ENCODE results near the gene TOM1L2. TPM values are rescaled to one million over a fixed set of nuclear protein-coding genes. Genes with fewer than 3 reads are reported as not detected.
A peak's percentile ranks its signal among the peaks of the same experiment; 100 is the strongest.
"Not testable (repeated sequence)": the region's sequence is repeated elsewhere in the genome, so short reads cannot be mapped to it uniquely, and the experiment has no call there.

TOM1L2 gene
- total and polyA plus RNA-seq, 9 donors = 18.5 to 40.1 (median 30.2) TPM

DNA sequence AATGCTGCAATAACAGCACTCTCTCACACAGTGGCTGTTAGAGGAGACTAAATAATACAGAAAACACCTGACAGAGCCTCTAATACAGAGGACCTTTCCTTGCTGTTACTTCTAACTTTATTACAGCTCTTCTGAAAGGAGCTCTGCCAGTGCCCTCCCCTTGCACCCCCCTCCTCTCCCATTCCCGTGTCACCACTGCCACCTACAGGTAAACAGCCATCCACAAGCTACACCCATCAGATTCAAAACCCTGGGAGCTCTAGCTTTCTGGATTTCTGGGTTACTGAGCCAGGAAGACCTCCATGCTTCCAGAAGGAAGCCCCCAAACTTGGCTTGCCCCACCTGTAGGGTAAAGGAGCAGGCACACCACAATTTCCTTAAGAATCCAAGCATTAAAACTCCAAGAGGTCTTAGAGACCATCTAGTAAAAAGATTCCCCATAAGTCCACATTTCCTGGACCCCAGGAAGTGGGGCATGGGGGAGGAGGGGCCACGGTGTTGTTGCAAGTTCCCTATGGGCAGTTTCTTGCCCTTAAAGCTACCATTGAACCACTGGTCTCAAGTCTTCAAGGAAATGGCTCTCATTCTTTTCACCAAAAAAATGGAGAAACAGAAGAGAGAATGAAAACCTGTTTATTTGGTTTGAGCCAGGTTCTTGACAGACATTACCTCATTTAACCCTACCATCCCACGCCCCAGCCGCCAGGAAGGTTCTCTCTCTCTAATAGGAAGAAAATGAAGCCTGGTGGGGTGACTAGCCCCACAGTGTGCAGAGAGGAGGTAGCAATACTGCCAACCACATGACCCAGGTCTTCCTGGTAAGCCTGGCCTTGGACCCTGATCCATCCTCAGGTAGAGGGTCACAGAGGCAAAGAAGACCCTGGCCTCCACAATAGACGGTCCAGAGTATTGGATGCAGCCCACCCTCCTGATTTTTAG is 52.8 kb downstream of the TOM1L2 start:
- DNase-seq = peak; percentile 88
- no peak overlapping the region for H3K27ac ChIP-seq (ENCODE audit: low read length)
- H3K4me3 ChIP-seq (ENCODE audit: low read length) = no peak overlapping the region
- WGBS (ENCODE audit: insufficient coverage) = 0% methylated on average over 1 of the region's 5 CpGs
- no peaks in the 10 kb centered on the region for H3K36me3 ChIP-seq (ENCODE audit: control insufficient read depth, insufficient read depth, low read length)
- H3K27me3 ChIP-seq (ENCODE audit: control insufficient read depth, insufficient read depth, low read length) = no peaks in the 10 kb centered on the region
- peaks cover 30% of the 10 kb centered on the region for H3K4me1 ChIP-seq (ENCODE audit: control insufficient read depth, insufficient read depth, low read length)
- no peaks in the 10 kb centered on the region for H3K9me3 ChIP-seq (replicated peaks; ENCODE audit: control insufficient read depth, low read depth, low read length)

DNA sequence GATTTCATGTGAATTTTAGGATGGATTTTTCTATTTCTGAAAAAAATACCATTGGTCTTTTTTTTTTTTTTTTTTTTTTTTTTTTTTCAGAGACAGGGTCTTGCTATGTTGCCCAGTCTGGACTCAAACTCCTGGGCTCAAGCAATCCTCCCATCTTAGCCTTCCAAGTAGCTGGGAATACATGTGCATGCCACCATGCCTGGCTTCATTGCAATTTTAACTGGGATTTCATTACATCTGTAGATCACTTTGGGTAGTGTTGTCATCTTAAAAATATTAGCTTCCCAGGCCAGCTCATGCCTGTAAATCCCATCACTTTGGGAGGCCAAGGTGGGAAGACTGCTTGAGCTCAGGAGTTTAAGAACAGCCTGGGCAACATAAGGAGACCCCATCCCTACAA is 54.8 kb downstream of the TOM1L2 start:
- Histone ChIP-seq H3K36me3 (ENCODE audit: control insufficient read depth, insufficient read depth, low read length) (no peaks in the 10 kb centered on the region), H3K27ac (ENCODE audit: low read length) (no peak overlapping the region), H3K27me3 (ENCODE audit: control insufficient read depth, insufficient read depth, low read length) (no peaks in the 10 kb centered on the region), H3K4me3 (ENCODE audit: low read length) (no peak overlapping the region), H3K9me3 (replicated peaks; ENCODE audit: control insufficient read depth, low read depth, low read length) (no peaks in the 10 kb centered on the region), H3K4me1 (ENCODE audit: control insufficient read depth, insufficient read depth, low read length) (peaks cover 32% of the 10 kb centered on the region)
- DNase-seq = no peak

DNA sequence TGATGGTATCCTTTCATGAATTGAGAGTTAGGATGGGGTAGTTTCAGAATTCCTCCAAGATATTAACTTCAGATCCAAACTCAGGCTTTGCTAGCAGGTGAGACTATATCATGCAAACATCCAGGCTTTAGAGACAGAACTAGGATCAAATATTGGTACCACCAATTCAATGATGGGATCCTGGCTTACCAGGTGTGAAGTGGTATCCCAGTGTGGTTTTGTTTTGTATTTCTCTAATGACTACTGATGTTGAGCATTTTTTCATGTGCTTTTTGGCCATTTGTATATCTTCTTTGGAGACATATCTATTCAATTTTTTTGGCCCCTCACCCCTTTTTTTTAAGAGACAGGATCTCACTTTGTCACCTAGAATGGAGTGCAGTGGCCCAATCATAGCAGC is 57.0 kb downstream of the TOM1L2 start:
- DNase-seq = no peak
- H3K36me3 ChIP-seq (ENCODE audit: control insufficient read depth, insufficient read depth, low read length) = peaks cover 3% of the 10 kb centered on the region
- no peaks in the 10 kb centered on the region for H3K27me3 ChIP-seq (ENCODE audit: control insufficient read depth, insufficient read depth, low read length)
- H3K4me3 ChIP-seq (ENCODE audit: low read length) = no peak overlapping the region
- peaks cover 25% of the 10 kb centered on the region for H3K4me1 ChIP-seq (ENCODE audit: control insufficient read depth, insufficient read depth, low read length)
- H3K9me3 ChIP-seq (replicated peaks; ENCODE audit: control insufficient read depth, low read depth, low read length) = no peaks in the 10 kb centered on the region
- no peak overlapping the region for H3K27ac ChIP-seq (ENCODE audit: low read length)

DNA sequence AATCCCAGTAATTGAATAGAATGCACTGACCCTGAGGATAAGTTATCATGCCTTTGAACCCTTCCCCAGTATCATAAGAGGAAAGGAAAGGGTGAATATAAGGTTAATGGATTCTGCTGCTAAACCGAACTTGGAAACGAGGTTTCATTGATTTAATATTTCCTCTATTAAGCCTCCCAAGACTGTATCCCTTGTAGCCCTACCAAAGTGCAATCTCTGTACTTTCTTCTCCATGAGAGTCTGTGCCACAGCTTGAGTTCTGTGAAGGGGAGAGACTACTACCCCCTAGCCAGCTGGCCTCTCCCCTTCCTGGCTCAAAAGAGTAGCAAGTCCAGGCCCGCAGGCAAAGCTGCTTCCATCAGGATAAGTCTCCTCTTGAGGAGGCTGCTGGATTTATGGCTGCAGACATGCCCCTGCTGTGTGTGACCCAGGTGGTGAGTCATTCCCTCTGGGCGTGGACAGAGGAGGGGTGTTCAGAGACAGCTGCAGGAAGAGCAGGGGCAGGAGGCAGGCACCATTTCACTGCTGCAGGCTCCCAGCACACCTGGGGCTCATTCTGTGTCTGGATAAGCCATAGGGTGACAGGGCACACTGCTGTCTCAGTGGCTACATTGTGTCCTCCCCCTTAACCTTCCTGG is 58.4 kb downstream of the TOM1L2 start:
- Histone ChIP-seq H3K36me3 (ENCODE audit: control insufficient read depth, insufficient read depth, low read length) (peaks cover 5% of the 10 kb centered on the region), H3K4me3 (ENCODE audit: low read length) (no peak overlapping the region), H3K27ac (ENCODE audit: low read length) (peak overlapping the region; percentile 52), H3K9me3 (replicated peaks; ENCODE audit: control insufficient read depth, low read depth, low read length) (no peaks in the 10 kb centered on the region), H3K4me1 (ENCODE audit: control insufficient read depth, insufficient read depth, low read length) (peaks cover 19% of the 10 kb centered on the region), H3K27me3 (ENCODE audit: control insufficient read depth, insufficient read depth, low read length) (no peaks in the 10 kb centered on the region)
- WGBS (ENCODE audit: insufficient coverage) = 22% methylated on average over 1 of the region's 4 CpGs
- DNase-seq = peak; percentile 87

DNA sequence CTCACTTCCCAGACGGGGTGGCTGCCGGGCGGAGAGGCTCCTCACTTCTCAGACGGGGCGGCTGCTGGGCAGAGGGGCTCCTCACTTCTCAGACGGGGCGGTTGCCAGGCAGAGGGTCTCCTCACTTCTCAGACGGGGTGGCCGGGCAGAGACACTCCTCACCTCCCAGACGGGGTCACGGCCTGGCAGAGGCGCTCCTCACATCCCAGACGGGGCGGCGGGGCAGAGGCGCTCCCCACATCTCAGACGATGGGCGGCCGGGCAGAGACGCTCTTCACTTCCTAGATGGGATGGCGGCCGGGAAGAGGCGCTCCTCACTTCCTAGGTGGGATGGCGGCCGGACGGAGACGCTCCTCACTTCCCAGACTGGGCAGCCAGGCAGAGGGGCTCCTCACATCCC is 59.9 kb downstream of the TOM1L2 start:
- WGBS (ENCODE audit: insufficient coverage) = 100% methylated on average over 1 of the region's 27 CpGs
- not testable (repeated sequence) for H3K9me3 ChIP-seq (replicated peaks; ENCODE audit: control insufficient read depth, low read depth, low read length); H3K27me3 ChIP-seq (ENCODE audit: control insufficient read depth, insufficient read depth, low read length); H3K4me3 ChIP-seq (ENCODE audit: low read length); DNase-seq; H3K27ac ChIP-seq (ENCODE audit: low read length); H3K36me3 ChIP-seq (ENCODE audit: control insufficient read depth, insufficient read depth, low read length)
- H3K4me1 ChIP-seq (ENCODE audit: control insufficient read depth, insufficient read depth, low read length) = peaks cover 17% of the 10 kb centered on the region

DNA sequence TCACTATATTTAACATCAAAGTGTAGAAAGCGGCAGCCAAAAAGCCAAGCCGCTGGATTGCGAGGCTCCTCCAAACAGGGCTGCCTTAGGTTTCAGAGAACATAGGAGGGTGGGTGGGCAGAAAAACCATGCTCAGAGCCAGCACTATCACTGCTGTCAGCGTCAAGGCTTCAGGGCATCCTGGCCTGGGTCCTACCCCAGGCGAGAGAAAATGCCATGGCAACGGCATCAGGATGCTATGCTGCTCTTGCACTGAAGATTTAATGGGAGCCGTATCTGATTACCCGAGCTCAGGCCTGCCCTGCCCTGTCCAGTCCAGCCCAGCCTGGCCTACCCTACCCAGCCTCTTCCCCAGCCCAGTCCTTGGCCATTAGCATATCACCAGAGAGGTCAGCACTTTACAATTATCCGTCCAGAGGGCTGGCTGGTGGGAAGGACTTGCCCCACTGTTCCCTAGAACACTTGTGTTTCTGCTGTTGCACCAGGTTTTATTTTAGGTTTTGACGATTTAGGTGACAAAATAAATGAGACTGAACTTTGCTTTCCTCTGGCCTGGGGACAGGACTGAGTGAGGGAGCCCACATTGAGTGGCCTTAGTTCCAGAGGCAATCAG is 61.1 kb downstream of the TOM1L2 start:
- Histone ChIP-seq H3K27me3 (ENCODE audit: control insufficient read depth, insufficient read depth, low read length) (no peaks in the 10 kb centered on the region), H3K4me3 (ENCODE audit: low read length) (no peak overlapping the region), H3K4me1 (ENCODE audit: control insufficient read depth, insufficient read depth, low read length) (peaks cover 26% of the 10 kb centered on the region), H3K36me3 (ENCODE audit: control insufficient read depth, insufficient read depth, low read length) (peaks cover 17% of the 10 kb centered on the region), H3K27ac (ENCODE audit: low read length) (no peak overlapping the region), H3K9me3 (replicated peaks; ENCODE audit: control insufficient read depth, low read depth, low read length) (no peaks in the 10 kb centered on the region)
- DNase-seq = peak; percentile 44
- 41% methylated on average over 8 of the region's 10 CpGs for WGBS (ENCODE audit: insufficient coverage)

DNA sequence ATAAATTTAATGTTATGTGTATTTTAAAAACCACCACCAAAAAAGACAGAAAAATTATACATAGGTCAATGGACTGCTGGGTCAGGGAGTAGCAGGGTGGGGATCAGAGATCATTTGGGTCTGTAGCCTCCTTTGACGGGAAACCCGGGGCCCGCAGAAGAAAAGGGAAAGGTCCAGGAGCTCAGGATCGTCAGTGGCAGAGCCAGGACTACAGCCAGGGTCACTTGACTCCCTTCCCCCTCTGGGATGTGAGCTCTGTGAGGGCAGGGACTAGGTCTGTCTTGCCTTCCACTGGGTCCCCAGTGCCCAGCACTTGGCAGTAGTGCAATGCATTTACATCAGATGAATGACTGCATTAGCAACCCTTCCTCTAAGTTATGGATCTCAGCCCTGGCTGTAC is 62.1 kb downstream of the TOM1L2 start:
- Histone ChIP-seq H3K27me3 (ENCODE audit: control insufficient read depth, insufficient read depth, low read length) (no peaks in the 10 kb centered on the region), H3K4me1 (ENCODE audit: control insufficient read depth, insufficient read depth, low read length) (peaks cover 26% of the 10 kb centered on the region), H3K27ac (ENCODE audit: low read length) (no peak overlapping the region), H3K9me3 (replicated peaks; ENCODE audit: control insufficient read depth, low read depth, low read length) (no peaks in the 10 kb centered on the region), H3K4me3 (ENCODE audit: low read length) (no peak overlapping the region), H3K36me3 (ENCODE audit: control insufficient read depth, insufficient read depth, low read length) (peaks cover 17% of the 10 kb centered on the region)
- no peak for DNase-seq
- WGBS (ENCODE audit: insufficient coverage) = 17% methylated on average over 1 of the region's 4 CpGs

DNA sequence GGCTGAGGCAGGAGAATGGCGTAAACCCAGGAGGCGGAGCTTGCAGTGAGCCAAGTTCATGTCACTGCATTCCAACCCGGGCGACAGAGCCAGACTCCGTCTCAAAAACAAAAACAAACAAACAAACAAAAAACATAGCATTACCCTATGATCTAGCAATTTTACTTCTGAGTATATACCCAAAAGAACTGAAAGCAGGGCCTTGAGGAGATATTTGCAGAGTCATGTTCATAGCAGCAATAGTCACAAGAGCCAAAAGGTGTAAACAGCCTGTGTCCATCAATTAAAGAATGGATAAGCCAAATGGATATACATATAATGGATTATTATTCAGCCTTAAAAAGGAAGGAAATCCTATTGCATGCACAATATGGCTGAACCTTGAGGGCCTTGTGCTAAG is 63.1 kb downstream of the TOM1L2 start:
- peaks cover 24% of the 10 kb centered on the region for H3K4me1 ChIP-seq (ENCODE audit: control insufficient read depth, insufficient read depth, low read length)
- no peak overlapping the region for H3K4me3 ChIP-seq (ENCODE audit: low read length)
- DNase-seq = no peak
- H3K27ac ChIP-seq (ENCODE audit: low read length) = no peak overlapping the region
- no peaks in the 10 kb centered on the region for H3K9me3 ChIP-seq (replicated peaks; ENCODE audit: control insufficient read depth, low read depth, low read length)
- peaks cover 17% of the 10 kb centered on the region for H3K36me3 ChIP-seq (ENCODE audit: control insufficient read depth, insufficient read depth, low read length)
- H3K27me3 ChIP-seq (ENCODE audit: control insufficient read depth, insufficient read depth, low read length) = no peaks in the 10 kb centered on the region
- no CpG with 5 or more reads among the region's 5 CpGs for WGBS (ENCODE audit: insufficient coverage)

DNA sequence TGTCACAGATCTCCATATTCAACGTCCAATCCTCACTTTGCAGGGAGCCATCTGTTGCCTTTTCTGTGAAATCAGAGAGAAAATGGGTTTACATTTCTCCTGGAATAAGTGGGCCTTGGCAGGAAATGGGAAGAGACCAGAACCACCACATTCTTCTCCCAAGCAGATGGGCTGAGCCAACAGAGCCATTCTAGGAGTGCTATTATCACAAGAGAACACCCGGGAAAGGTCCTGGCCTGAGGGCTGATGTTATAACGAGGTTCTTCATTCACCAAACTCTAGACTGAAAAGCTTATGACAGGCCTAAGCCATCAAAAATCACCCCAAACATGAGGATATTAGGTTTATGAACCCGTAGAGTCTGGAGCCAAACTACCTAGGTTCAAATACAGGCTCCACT is 64.7 kb downstream of the TOM1L2 start:
- 67% methylated on average over 1 of the region's 4 CpGs for WGBS (ENCODE audit: insufficient coverage)
- Histone ChIP-seq H3K4me3 (ENCODE audit: low read length) (no peak overlapping the region), H3K27ac (ENCODE audit: low read length) (no peak overlapping the region)

DNA sequence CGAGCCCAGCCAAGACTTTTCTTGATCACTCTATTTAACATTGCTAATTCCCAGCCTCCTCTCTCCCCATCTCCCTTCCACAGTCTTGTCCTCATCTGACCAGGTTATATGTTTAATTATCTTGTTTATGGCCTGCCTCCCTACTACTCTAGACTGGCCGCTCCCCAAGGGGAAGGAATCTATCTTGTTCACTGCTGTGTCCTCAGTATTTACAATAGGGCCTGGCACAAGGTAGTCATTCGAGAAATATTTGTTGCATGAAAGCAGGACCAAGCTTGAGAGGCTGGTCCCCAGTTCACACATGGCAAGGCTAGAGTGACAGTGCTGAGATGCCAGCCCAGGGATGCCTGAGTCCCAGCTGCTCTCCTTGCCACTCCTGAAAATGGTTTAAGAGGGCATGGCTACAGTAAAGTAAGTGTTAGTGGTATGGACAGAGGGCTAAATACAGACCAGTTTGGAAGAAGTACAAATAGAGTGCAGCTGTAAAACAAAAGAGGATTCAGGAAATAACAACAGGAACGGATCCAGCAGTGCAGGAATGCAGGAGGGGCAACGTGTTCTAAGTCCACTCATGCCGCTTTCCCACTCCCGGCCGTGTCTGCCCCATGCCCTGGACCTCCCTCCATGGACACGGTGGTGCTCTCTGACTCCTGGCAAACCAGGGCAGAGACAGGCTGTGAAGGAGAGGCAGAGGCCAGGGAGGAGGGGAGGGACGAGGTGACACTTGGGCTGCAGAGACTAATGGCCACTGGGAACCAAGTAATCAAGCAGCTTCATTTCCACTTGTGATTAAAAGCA is 65.6 kb downstream of the TOM1L2 start:
- Histone ChIP-seq H3K4me3 (ENCODE audit: low read length) (no peak overlapping the region), H3K36me3 (ENCODE audit: control insufficient read depth, insufficient read depth, low read length) (peaks cover 19% of the 10 kb centered on the region), H3K4me1 (ENCODE audit: control insufficient read depth, insufficient read depth, low read length) (peaks cover 34% of the 10 kb centered on the region), H3K27ac (ENCODE audit: low read length) (no peak overlapping the region), H3K9me3 (replicated peaks; ENCODE audit: control insufficient read depth, low read depth, low read length) (no peaks in the 10 kb centered on the region), H3K27me3 (ENCODE audit: control insufficient read depth, insufficient read depth, low read length) (no peaks in the 10 kb centered on the region)
- no peak for DNase-seq
- 59% methylated on average over 4 of the region's 10 CpGs for WGBS (ENCODE audit: insufficient coverage)

More for the DNA sequence above, 64.7 kb downstream of the TOM1L2 start:
- no peaks in the 10 kb centered on the region for H3K9me3 ChIP-seq (replicated peaks; ENCODE audit: control insufficient read depth, low read depth, low read length)
- H3K4me1 ChIP-seq (ENCODE audit: control insufficient read depth, insufficient read depth, low read length) = peaks cover 25% of the 10 kb centered on the region
- H3K27me3 ChIP-seq (ENCODE audit: control insufficient read depth, insufficient read depth, low read length) = no peaks in the 10 kb centered on the region
- no peak for DNase-seq
- peaks cover 17% of the 10 kb centered on the region for H3K36me3 ChIP-seq (ENCODE audit: control insufficient read depth, insufficient read depth, low read length)
